GM21529 (cell line): Measurements from ENCODE around the gene MTMR1.

Experiments used
- ATAC-seq: cut with Tn5 transposase; IDR thresholded peaks from one replicate; pipeline ENCODE4 v1.9.1; 2021; ENCODE audit not compliant: unreplicated experiment

Gene MTMR1

DNA sequence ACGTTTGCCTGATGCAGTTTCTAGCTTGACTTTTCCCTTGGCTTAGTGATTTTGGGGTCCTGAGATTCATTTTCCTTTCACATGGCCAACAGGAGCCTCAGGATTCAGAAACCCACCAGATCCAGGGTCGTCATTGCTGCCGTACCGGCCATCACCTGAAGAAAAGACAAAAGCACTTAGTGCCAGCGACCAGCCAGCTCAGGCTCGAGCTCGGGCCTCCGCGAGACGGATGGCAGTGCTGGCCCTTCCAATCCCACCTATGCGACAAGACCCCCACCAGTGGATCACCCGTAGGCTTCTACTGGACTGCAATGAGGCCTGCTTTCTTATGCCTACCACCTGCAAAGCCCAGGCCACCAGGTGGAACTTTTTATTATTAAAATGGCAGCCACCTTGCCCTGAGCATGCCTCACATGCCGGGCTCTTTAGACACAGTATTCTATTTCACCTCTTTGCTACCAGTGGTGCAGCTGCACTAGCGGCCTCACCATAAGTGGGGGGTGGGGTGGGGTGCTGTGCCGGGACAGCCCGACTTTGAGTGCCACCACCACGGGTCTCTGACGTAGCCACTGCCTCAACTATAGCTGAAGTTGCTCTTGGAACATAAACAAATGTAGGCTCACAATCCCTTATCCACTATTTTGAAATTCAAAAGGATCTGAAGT lies 84.3 kb downstream of the MTMR1 start:
- ATAC-seq: no peak

DNA sequence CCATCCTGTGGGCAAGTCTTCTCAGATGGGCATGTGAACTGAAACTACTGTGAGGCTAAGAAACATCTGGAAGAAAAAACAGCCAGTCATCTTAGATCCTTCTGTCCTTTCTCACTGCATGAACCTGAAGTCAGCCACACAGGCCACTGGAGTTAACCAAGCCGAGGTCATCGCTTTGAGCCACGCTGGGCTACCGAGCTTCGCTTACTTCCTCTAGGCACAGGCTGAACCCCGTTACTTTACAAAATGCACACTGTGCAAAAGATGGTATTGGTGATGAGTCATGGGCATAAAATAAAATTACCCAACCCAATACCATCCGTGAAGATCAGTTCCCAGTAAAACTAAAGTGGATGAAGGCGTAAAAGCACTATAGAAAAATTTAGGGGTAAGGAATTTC lies 86.2 kb downstream of the MTMR1 start:
- ATAC-seq: no peak

DNA sequence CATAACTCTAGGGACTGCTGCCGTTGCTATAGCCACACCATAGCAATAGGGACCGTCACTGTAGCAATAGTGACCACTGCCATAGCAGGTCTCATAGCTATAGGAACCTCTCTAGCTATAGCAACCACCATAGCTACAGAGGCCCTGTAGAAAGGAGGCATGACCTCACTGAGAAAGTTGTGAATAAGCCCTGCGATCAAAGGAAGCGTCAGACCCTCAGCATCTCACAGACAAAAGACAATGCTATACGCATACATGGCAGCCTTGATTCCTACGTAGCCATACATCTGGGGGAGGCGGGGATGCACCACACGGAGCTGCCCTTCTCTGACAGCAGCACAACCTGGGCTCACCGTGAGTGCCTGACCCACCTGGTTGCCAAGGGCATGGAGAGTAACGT lies 88.5 kb downstream of the MTMR1 start:
- ATAC-seq: no peak

DNA sequence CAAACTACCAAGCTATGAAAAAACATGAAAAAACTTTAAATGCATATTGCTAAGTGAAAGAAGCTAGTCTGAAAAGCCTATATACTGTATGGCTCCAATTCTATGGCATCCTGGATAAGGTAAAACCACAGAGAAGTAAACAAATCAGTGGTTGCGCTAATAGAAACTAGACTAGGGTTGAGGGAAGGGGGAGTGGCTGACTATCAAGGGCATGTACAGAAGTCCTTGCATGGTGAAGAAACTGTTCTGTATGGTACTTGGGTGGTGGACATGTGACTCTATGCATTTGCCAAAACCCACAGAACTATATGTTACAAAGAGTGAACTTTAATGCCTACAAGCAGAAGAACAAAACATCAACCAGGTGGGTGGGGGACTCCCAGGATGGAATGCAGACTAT lies 96.8 kb downstream of the MTMR1 start:
- no peak for ATAC-seq

DNA sequence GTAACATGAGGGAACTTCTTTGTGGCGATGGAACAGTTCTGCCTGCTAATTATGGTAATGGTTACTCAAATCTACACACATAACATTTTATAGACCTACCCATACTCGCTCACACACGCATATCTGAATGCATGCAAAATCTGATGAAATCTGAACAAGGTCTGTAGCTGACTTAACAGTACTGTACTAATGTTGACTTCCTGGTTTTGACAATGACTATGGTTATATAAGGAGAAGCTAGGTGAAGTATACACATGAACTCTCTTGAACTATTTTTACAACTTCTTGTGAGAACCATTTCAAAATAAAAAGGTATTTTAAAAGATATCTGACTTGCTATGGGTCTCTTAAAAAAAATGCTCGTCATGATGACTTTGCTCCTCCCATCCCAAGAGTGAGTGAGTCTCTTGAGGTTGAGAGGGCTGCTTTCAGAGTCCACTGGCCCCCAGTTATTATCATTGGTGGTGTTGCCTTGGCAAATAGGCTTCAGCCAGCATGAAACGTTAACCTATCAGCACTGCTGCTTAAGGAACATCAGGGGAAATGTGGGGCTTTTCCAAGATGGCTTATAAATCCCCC lies 99.8 kb downstream of the MTMR1 start:
- no peak for ATAC-seq

DNA sequence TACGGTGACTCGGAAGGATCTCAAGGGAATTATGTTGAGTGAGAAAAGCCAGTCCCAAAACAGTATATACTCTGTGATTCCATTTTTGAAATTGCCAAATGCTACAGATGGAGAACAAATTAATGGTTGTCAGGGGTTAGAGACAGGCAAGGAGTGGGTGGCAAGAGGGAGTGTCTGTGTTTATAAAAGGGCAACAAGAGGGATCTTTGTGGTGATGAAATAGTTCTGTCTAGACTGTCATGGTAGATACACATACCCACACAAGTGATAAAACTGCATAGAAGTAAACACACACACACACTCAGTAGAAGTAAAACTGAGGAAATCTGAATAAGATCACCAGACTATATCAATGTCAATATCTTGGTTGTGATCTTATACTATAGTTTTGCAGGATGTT lies 112.5 kb downstream of the MTMR1 start:
- no peak for ATAC-seq

DNA sequence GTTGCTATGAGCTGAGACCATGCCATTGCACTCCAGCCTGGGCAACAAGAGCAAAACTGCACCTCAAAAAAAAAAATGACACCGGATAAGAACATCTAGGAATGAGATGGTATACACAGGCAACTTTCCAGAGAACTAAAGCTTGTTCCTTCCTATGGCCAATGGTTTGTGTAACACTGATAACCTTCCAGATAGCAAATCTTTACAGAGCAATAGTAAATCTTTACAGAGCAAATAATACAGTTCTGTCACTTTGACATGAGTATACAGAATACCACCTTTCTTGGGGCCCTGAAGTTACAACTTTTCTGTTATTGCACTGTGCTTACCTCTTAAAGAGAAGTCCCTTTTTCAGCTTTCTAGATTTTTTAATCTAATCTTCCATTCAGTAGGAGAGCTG lies 113.6 kb downstream of the MTMR1 start:
- ATAC-seq: no peak

DNA sequence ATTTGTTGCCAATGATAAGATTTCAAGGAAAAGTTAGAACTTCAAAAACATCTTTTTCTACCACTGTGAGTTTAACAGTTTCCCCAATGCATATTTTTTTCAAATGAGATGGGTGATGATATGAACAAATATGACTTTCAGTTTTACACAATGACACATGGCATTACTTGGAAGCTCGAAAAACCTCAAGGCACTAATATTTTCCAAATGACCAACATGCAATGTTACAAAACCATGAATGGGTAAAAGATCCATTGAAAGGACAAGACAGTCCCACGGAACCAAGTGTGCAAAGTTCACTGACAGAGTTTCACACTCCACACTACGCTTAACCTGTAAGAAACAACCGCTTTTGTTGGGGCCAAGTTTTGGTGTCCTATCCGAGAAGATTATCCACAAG lies 120.7 kb downstream of the MTMR1 start:
- no peak for ATAC-seq
